NB4 (cell line): ENCODE data around the gene POLD1.

Experiments
- DNase-seq: peaks from one replicate; pipeline ENCODE4 v3.0.0; 2010; ENCODE audit warnings: low read depth
- H3K4me3 ChIP-seq: one replicate; pipeline ENCODE4 v1.5.1; 2011; ENCODE audit warnings: mild to moderate bottlenecking, low read depth, low read length, moderate library complexity
- MAX ChIP-seq: IDR thresholded peaks from 2 replicates; pipeline ENCODE4 v1.6.1; 2011; ENCODE audit warnings: low read depth, low read length
- MYC ChIP-seq: IDR thresholded peaks from 2 replicates; pipeline ENCODE4 v1.6.1; 2011; ENCODE audit warnings: low read depth, low read length
- POLR2A ChIP-seq: IDR thresholded peaks from 2 replicates; pipeline ENCODE4 v1.6.1; 2011; ENCODE audit warnings: mild to moderate bottlenecking; ENCODE audit not compliant: insufficient read length; ENCODE audit errors: extremely low read depth
- TF ChIP-seq, protein P1 (sequence below): IDR thresholded peaks from one replicate; pipeline ENCODE4 v1.5.1; 2012; ENCODE audit warnings: low read depth, low read length

Gene POLD1

GRCh38 chr19:50368649-50369570, 15.2 kb upstream of the POLD1 start:
- DNase-seq: peak; percentile 58
- H3K4me3 ChIP-seq: no peak overlapping the region
- TF ChIP-seq, protein P1, sequence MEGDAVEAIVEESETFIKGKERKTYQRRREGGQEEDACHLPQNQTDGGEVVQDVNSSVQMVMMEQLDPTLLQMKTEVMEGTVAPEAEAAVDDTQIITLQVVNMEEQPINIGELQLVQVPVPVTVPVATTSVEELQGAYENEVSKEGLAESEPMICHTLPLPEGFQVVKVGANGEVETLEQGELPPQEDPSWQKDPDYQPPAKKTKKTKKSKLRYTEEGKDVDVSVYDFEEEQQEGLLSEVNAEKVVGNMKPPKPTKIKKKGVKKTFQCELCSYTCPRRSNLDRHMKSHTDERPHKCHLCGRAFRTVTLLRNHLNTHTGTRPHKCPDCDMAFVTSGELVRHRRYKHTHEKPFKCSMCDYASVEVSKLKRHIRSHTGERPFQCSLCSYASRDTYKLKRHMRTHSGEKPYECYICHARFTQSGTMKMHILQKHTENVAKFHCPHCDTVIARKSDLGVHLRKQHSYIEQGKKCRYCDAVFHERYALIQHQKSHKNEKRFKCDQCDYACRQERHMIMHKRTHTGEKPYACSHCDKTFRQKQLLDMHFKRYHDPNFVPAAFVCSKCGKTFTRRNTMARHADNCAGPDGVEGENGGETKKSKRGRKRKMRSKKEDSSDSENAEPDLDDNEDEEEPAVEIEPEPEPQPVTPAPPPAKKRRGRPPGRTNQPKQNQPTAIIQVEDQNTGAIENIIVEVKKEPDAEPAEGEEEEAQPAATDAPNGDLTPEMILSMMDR: peak; percentile 59
- TF ChIP-seq MAX: no peak

DNA sequence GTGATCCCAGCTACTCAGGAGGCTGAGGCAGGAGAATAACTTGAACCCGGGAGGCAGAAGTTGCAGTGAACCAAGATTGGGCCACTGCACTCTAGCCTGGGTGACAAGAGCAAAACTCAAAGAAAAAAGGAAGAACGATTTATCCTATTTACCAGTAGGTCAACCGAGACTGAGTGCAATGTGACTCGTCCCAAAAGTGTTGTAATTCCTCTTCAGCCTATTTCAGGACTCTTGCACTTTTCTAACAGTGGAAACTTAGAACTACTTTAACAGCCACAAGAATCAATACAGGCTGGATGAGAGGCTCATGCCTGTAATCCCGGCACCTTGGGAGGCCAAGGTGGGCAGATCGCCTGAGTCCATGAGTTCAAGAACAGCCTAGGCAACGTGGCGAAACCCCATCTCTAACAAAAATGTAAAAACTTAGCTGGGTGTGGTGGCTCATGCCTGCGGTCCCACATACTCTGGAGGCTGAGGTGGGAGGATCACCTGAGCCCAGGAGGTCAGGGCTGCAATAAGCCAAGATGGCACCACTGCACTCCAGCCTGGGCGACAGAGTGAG, 12.2 kb upstream of the POLD1 start:
- DNase-seq: peak; percentile 50
- H3K4me3 ChIP-seq: no peak overlapping the region
- TF ChIP-seq MYC (no peak), POLR2A (no peak), MAX (no peak)
- TF ChIP-seq, protein P1: no peak

DNA sequence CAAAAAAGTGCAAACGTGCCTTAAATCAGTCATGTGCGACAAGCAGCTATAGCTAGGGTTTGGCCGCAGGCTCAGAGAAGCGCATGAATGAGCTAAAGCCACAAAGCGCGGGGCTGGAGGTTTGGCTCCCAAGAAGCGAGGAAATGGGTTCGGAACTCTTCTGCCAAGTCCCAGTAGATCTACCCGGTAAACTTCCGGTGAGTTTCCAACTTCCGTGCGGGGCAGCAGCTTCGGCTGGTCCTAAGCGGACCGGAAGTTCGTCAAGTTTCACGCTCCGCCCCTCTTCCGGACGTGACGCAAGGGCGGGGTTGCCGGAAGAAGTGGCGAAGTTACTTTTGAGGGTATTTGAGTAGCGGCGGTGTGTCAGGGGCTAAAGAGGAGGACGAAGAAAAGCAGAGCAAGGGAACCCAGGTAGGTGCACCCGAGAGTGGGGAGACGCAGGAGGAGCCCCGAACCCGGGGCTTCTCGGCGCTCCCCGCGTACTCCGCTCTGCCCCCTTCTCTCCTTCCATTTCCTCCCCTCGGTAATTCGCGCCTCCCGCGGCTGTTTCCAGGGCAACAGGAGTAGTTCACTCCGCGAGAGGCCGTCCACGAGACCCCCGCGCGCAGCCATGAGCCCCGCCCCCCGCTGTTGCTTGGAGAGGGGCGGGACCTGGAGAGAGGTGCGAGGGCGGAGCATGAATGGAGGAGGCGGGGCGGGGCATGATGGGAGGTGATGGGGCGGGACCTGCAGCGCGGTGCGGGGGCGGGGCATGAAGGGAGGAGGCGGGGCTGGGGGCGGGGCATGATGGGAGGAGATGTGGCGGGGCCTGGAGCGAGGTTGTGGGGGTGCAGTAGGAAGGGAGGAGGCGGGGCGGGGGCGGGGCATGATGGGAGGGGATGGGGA, 7.7 kb upstream of the POLD1 start, which contains the start of gene NR1H2:
NR1H2 (plus strand) TSS at position 292 of the 885 bp plus-strand sequence. CDS start 1,149 bp downstream, outside the sequence.
- TF ChIP-seq, protein P1: no peak
- TF ChIP-seq POLR2A (peak; percentile 78), MAX (peak; percentile 61), MYC (peak; percentile 79)
- peak within 1 kb of the TSS; percentile 88 for H3K4me3 ChIP-seq
- DNase-seq: peak; percentile 97

DNA sequence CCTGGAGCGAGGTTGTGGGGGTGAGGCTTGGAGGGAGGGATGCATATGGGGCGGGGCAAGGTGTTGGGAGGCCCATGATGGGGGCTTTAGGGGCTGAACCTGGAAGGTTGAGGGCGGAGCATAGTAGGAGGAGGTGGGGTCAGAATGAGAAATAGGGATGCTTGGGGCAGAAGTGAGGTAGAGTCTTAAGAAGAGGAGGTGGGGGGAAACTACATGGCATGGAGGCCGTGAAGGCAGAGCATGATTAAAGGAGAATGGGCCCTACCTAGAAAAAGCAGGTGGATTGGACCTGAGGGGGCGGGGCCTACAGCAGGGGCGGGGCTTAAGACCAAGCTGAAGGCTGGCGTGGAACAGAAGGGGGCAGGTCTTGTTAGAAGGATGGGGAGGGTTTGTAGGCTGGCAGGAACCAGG, 7.1 kb upstream of the POLD1 start:
- H3K4me3 ChIP-seq: peak overlapping the region; percentile 9
- TF ChIP-seq POLR2A (no peak), MYC (no peak), MAX (no peak)
- TF ChIP-seq, protein P1: no peak
- no peak for DNase-seq

DNA sequence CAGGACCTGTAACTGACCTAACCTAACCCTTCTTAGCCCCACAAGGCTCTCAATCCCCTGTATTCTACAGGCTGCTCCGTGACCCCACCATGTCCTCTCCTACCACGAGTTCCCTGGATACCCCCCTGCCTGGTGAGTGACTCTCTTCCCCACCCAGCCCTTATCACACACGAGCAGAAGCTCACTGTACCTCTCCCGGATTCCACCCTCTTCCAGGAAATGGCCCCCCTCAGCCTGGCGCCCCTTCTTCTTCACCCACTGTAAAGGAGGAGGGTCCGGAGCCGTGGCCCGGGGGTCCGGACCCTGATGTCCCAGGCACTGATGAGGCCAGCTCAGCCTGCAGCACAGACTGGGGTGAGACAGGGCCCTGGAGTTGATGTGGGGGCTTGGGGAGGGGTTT, 6.6 kb upstream of the POLD1 start:
- no peak overlapping the region for H3K4me3 ChIP-seq
- TF ChIP-seq, protein P1: no peak
- TF ChIP-seq POLR2A (no peak), MAX (no peak), MYC (no peak)
- DNase-seq: no peak
